ENCODE measurements around the gene UBL5.

The UBL5 gene

GRCh38 chr19:9856609-9857008 is 28.9 kb downstream of the UBL5 start:
- H3K4me3 ChIP-seq (ENCODE audit: low read depth, low read length) = no peak overlapping the region
- no peaks in the 10 kb centered on the region for H3K27me3 ChIP-seq (ENCODE audit: control insufficient read depth, insufficient read depth, low read length)
- no peaks in the 10 kb centered on the region for H3K4me1 ChIP-seq (ENCODE audit: control insufficient read depth, insufficient read depth, low read length)
- no peak overlapping the region for H3K27ac ChIP-seq (ENCODE audit: low read depth, low read length)
- H3K9me3 ChIP-seq (ENCODE audit: control insufficient read depth, insufficient read depth, low read length) = no peaks in the 10 kb centered on the region
- H3K9ac ChIP-seq (ENCODE audit: low read depth, low read length) = no peak overlapping the region
- peaks cover 40% of the 10 kb centered on the region for H3K36me3 ChIP-seq (ENCODE audit: control insufficient read depth, insufficient read depth, low read length)

GRCh38 chr19:9857076-9857721 is 29.5 kb downstream of the UBL5 start:
- Histone ChIP-seq H3K9me3 (ENCODE audit: control insufficient read depth, insufficient read depth, low read length) (no peaks in the 10 kb centered on the region), H3K27ac (ENCODE audit: low read depth, low read length) (no peak overlapping the region)

GRCh38 chr19:9857920-9858746 is 30.4 kb downstream of the UBL5 start:
- no peak overlapping the region for H3K27ac ChIP-seq (ENCODE audit: low read depth, low read length)
- H3K27me3 ChIP-seq (ENCODE audit: control insufficient read depth, insufficient read depth, low read length) = no peaks in the 10 kb centered on the region
- peaks cover 34% of the 10 kb centered on the region for H3K36me3 ChIP-seq (ENCODE audit: control insufficient read depth, insufficient read depth, low read length)
- H3K4me3 ChIP-seq (ENCODE audit: low read depth, low read length) = no peak overlapping the region
- H3K4me1 ChIP-seq (ENCODE audit: control insufficient read depth, insufficient read depth, low read length) = no peaks in the 10 kb centered on the region
- H3K9me3 ChIP-seq (ENCODE audit: control insufficient read depth, insufficient read depth, low read length) = no peaks in the 10 kb centered on the region
- H3K9ac ChIP-seq (ENCODE audit: low read depth, low read length) = no peak overlapping the region

More at GRCh38 chr19:9857076-9857721, 29.5 kb downstream of the UBL5 start:
- H3K4me1 ChIP-seq (ENCODE audit: control insufficient read depth, insufficient read depth, low read length) = no peaks in the 10 kb centered on the region
- no peaks in the 10 kb centered on the region for H3K27me3 ChIP-seq (ENCODE audit: control insufficient read depth, insufficient read depth, low read length)
- no peak overlapping the region for H3K4me3 ChIP-seq (ENCODE audit: low read depth, low read length)
- H3K36me3 ChIP-seq (ENCODE audit: control insufficient read depth, insufficient read depth, low read length) = peaks cover 40% of the 10 kb centered on the region
- H3K9ac ChIP-seq (ENCODE audit: low read depth, low read length) = no peak overlapping the region

- no peak overlapping the region for H3K9ac ChIP-seq (ENCODE audit: low read depth, low read length)
- H3K27ac ChIP-seq (ENCODE audit: low read depth, low read length) = no peak overlapping the region
- no peaks in the 10 kb centered on the region for H3K27me3 ChIP-seq (ENCODE audit: control insufficient read depth, insufficient read depth, low read length)
- no peak overlapping the region for H3K4me3 ChIP-seq (ENCODE audit: low read depth, low read length)
- H3K4me1 ChIP-seq (ENCODE audit: control insufficient read depth, insufficient read depth, low read length) = no peaks in the 10 kb centered on the region
- peaks cover 34% of the 10 kb centered on the region for H3K36me3 ChIP-seq (ENCODE audit: control insufficient read depth, insufficient read depth, low read length)
- no peaks in the 10 kb centered on the region for H3K9me3 ChIP-seq (ENCODE audit: control insufficient read depth, insufficient read depth, low read length)
Observed at GRCh38 chr19:9858766-9859165, 31.0 kb downstream of the UBL5 start.

GRCh38 chr19:9860407-9860806 is 32.7 kb downstream of the UBL5 start:
- H3K36me3 ChIP-seq (ENCODE audit: control insufficient read depth, insufficient read depth, low read length) = peaks cover 25% of the 10 kb centered on the region
- no peaks in the 10 kb centered on the region for H3K9me3 ChIP-seq (ENCODE audit: control insufficient read depth, insufficient read depth, low read length)
- no peak overlapping the region for H3K9ac ChIP-seq (ENCODE audit: low read depth, low read length)
- no peak overlapping the region for H3K27ac ChIP-seq (ENCODE audit: low read depth, low read length)
- H3K27me3 ChIP-seq (ENCODE audit: control insufficient read depth, insufficient read depth, low read length) = no peaks in the 10 kb centered on the region
- H3K4me3 ChIP-seq (ENCODE audit: low read depth, low read length) = no peak overlapping the region
- H3K4me1 ChIP-seq (ENCODE audit: control insufficient read depth, insufficient read depth, low read length) = no peaks in the 10 kb centered on the region

GRCh38 chr19:9861503-9861902 is 33.8 kb downstream of the UBL5 start:
- no peaks in the 10 kb centered on the region for H3K27me3 ChIP-seq (ENCODE audit: control insufficient read depth, insufficient read depth, low read length)
- peaks cover 19% of the 10 kb centered on the region for H3K36me3 ChIP-seq (ENCODE audit: control insufficient read depth, insufficient read depth, low read length)
- H3K4me1 ChIP-seq (ENCODE audit: control insufficient read depth, insufficient read depth, low read length) = peaks cover 7% of the 10 kb centered on the region; the same call in 1 of the 2 replicates
- no peak overlapping the region for H3K4me3 ChIP-seq (ENCODE audit: low read depth, low read length)
- no peak overlapping the region for H3K27ac ChIP-seq (ENCODE audit: low read depth, low read length)
- H3K9me3 ChIP-seq (ENCODE audit: control insufficient read depth, insufficient read depth, low read length) = no peaks in the 10 kb centered on the region
- no peak overlapping the region for H3K9ac ChIP-seq (ENCODE audit: low read depth, low read length)

GRCh38 chr19:9862938-9863337 is 35.2 kb downstream of the UBL5 start:
- no peaks in the 10 kb centered on the region for H3K27me3 ChIP-seq (ENCODE audit: control insufficient read depth, insufficient read depth, low read length)
- H3K9me3 ChIP-seq (ENCODE audit: control insufficient read depth, insufficient read depth, low read length) = no peaks in the 10 kb centered on the region
- no peak overlapping the region for H3K9ac ChIP-seq (ENCODE audit: low read depth, low read length)
- peaks cover 4% of the 10 kb centered on the region; the same call in 1 of the 2 replicates for H3K36me3 ChIP-seq (ENCODE audit: control insufficient read depth, insufficient read depth, low read length)
- no peak overlapping the region for H3K4me3 ChIP-seq (ENCODE audit: low read depth, low read length)
- no peak overlapping the region for H3K27ac ChIP-seq (ENCODE audit: low read depth, low read length)
- peaks cover 7% of the 10 kb centered on the region; the same call in 1 of the 2 replicates for H3K4me1 ChIP-seq (ENCODE audit: control insufficient read depth, insufficient read depth, low read length)

GRCh38 chr19:9863759-9864158 is 36.0 kb downstream of the UBL5 start:
- no peaks in the 10 kb centered on the region for H3K9me3 ChIP-seq (ENCODE audit: control insufficient read depth, insufficient read depth, low read length)
- H3K27ac ChIP-seq (ENCODE audit: low read depth, low read length) = no peak overlapping the region
- peaks cover 7% of the 10 kb centered on the region; the same call in 1 of the 2 replicates for H3K4me1 ChIP-seq (ENCODE audit: control insufficient read depth, insufficient read depth, low read length)

GRCh38 chr19:9865732-9866501 is 38.2 kb downstream of the UBL5 start:
- peaks cover 7% of the 10 kb centered on the region; the same call in 1 of the 2 replicates for H3K4me1 ChIP-seq (ENCODE audit: control insufficient read depth, insufficient read depth, low read length)
- H3K36me3 ChIP-seq (ENCODE audit: control insufficient read depth, insufficient read depth, low read length) = no peaks in the 10 kb centered on the region
- no peaks in the 10 kb centered on the region for H3K27me3 ChIP-seq (ENCODE audit: control insufficient read depth, insufficient read depth, low read length)
- H3K27ac ChIP-seq (ENCODE audit: low read depth, low read length) = peak overlapping the region; percentile 74
- H3K4me3 ChIP-seq (ENCODE audit: low read depth, low read length) = no peak overlapping the region
- 0 out of 2 replicates have a peak overlapping the region, but pooled peaks have one; percentile 11 for H3K9ac ChIP-seq (ENCODE audit: low read depth, low read length)
- H3K9me3 ChIP-seq (ENCODE audit: control insufficient read depth, insufficient read depth, low read length) = no peaks in the 10 kb centered on the region

More at GRCh38 chr19:9863759-9864158, 36.0 kb downstream of the UBL5 start:
- no peak overlapping the region for H3K4me3 ChIP-seq (ENCODE audit: low read depth, low read length)
- peaks cover 4% of the 10 kb centered on the region; the same call in 1 of the 2 replicates for H3K36me3 ChIP-seq (ENCODE audit: control insufficient read depth, insufficient read depth, low read length)
- H3K27me3 ChIP-seq (ENCODE audit: control insufficient read depth, insufficient read depth, low read length) = no peaks in the 10 kb centered on the region
- no peak overlapping the region for H3K9ac ChIP-seq (ENCODE audit: low read depth, low read length)

- H3K9ac ChIP-seq (ENCODE audit: low read depth, low read length) = no peak overlapping the region
- H3K9me3 ChIP-seq (ENCODE audit: control insufficient read depth, insufficient read depth, low read length) = no peaks in the 10 kb centered on the region
- H3K27me3 ChIP-seq (ENCODE audit: control insufficient read depth, insufficient read depth, low read length) = no peaks in the 10 kb centered on the region
- H3K4me1 ChIP-seq (ENCODE audit: control insufficient read depth, insufficient read depth, low read length) = peaks cover 7% of the 10 kb centered on the region; the same call in 1 of the 2 replicates
- no peak overlapping the region for H3K27ac ChIP-seq (ENCODE audit: low read depth, low read length)
- H3K36me3 ChIP-seq (ENCODE audit: control insufficient read depth, insufficient read depth, low read length) = no peaks in the 10 kb centered on the region
- H3K4me3 ChIP-seq (ENCODE audit: low read depth, low read length) = no peak overlapping the region
Observed at GRCh38 chr19:9868983-9869617, 41.4 kb downstream of the UBL5 start.
